SK-N-SH (cell line): Measurements from ENCODE around the gene HAUS2. TPM values are rescaled to one million over a fixed set of nuclear protein-coding genes. Genes with fewer than 3 reads are reported as not detected.

ENCODE experiments used
- CTCF ChIA-PET: fragments of 300-600, 350-600 bp; formaldehyde crosslinking; extraction: SDS; loops from one replicate; lab custom pipeline; 2021; lab: Yijun Ruan, JAX
- POLR2A ChIA-PET: fragments of 350-600 bp; sonication (Branson Sonifier 250); formaldehyde crosslinking; extraction: SDS; loops from one replicate; lab custom pipeline; 2020; ENCODE audit warnings: antibody characterized with exemption, inconsistent platforms; lab: Yijun Ruan, JAX
- DNase-seq: peaks from one replicate; pipeline ENCODE4 v3.0.0; 2012
- H2AFZ ChIP-seq: fragments of 200-600 bp; sonication (generic); 2 replicates; pipeline ENCODE4 v1.8.1; 2016; ENCODE audit warnings: antibody characterized with exemption, mild to moderate bottlenecking, low read depth
- H3F3A ChIP-seq: fragments of 200-600 bp; sonication (generic); replicated peaks from 2 replicates; pipeline ENCODE3; 2016; ENCODE audit warnings: antibody characterized with exemption, mild to moderate bottlenecking; ENCODE audit not compliant: insufficient read depth
- H3K27ac ChIP-seq, 2 experiments: fragments of 200-500 bp in 1 of 2; fragments of 200-600 bp in 1 of 2; sonication (Bioruptor generic) in 1 of 2; sonication (generic), shearing (Covaris generic) in 1 of 2; 2 replicates each; pipeline versions ENCODE4 v1.5.1 to v1.6.1; 2014 to 2016; ENCODE audit warnings: low read depth in 2 of 2, inconsistent platforms in 1 of 2, low read length in 1 of 2, mild to moderate bottlenecking in 1 of 2, mixed read lengths in 1 of 2
- H3K27me3 ChIP-seq: fragments of 200-600 bp; sonication (generic), shearing (Covaris generic); 2 replicates; pipeline ENCODE4 v1.6.1; 2016; ENCODE audit warnings: mixed run types; ENCODE audit not compliant: insufficient read depth
- H3K36me3 ChIP-seq, 2 experiments: fragments of 200-500 bp in 1 of 2; fragments of 200-600 bp in 1 of 2; sonication (Bioruptor generic) in 1 of 2; sonication (generic) in 1 of 2; replicated peaks in 1 of 2; 2 replicates each; pipeline versions ENCODE3 to v1.5.1; 2014 to 2016; ENCODE audit warnings: low read length in 1 of 2, mild to moderate bottlenecking in 1 of 2; ENCODE audit not compliant: insufficient read depth in 2 of 2, control insufficient read depth in 1 of 2
- H3K4me1 ChIP-seq, 2 experiments: fragments of 200-500 bp in 1 of 2; fragments of 200-600 bp in 1 of 2; sonication (Bioruptor generic) in 1 of 2; sonication (generic), shearing (Covaris generic) in 1 of 2; 2 replicates each; pipeline versions ENCODE4 v1.5.1 to v1.6.1; 2014 to 2016; ENCODE audit warnings: low read depth in 1 of 2, low read length in 1 of 2, mixed run types in 1 of 2; ENCODE audit not compliant: insufficient read depth in 2 of 2, control insufficient read depth in 1 of 2
- H3K4me2 ChIP-seq: fragments of 200-600 bp; sonication (generic), shearing (Covaris generic); 2 replicates; pipeline ENCODE4 v1.6.1; 2017; ENCODE audit warnings: mixed run types
- H3K4me3 ChIP-seq, 2 experiments: fragments of 200-500 bp in 1 of 2; fragments of 200-600 bp in 1 of 2; sonication (Bioruptor generic) in 1 of 2; sonication (generic), shearing (Covaris generic) in 1 of 2; 2 replicates each; pipeline versions ENCODE4 v1.5.1 to v1.8.1; 2014 to 2016; ENCODE audit warnings: low read depth in 2 of 2, inconsistent platforms in 1 of 2, low read length in 1 of 2, mild to moderate bottlenecking in 1 of 2, mixed read lengths in 1 of 2, moderate library complexity in 1 of 2
- H3K79me2 ChIP-seq: fragments of 200-600 bp; sonication (generic); 2 replicates; pipeline ENCODE4 v1.8.1; 2017; ENCODE audit warnings: mild to moderate bottlenecking; ENCODE audit not compliant: insufficient read depth
- H3K9ac ChIP-seq: fragments of 200-600 bp; sonication (generic); 2 replicates; pipeline ENCODE4 v1.6.1; 2017; ENCODE audit warnings: mixed run types
- H3K9me2 ChIP-seq: fragments of 200-600 bp; sonication (generic); 2 replicates; pipeline ENCODE4 v1.6.1; 2017; ENCODE audit warnings: mixed run types
- H3K9me3 ChIP-seq: fragments of 200-600 bp; sonication (generic); 2 replicates; pipeline ENCODE4 v1.6.1; 2017; ENCODE audit warnings: mixed run types, mild to moderate bottlenecking, moderate library complexity
- H4K20me1 ChIP-seq: fragments of 200-600 bp; sonication (generic); 2 replicates; pipeline ENCODE4 v1.6.1; 2017; ENCODE audit warnings: mild to moderate bottlenecking, mixed run types; ENCODE audit not compliant: insufficient read depth
- EP300 ChIP-seq, 2 experiments: IDR thresholded peaks; 2 replicates each; pipeline versions ENCODE4 v1.4.0 to v1.6.1; 2012; ENCODE audit warnings: borderline replicate concordance in 1 of 2, low read depth in 1 of 2, low read length in 1 of 2
- EZH2phosphoT487 ChIP-seq: fragments of 200-600 bp; sonication (generic); IDR thresholded peaks from 2 replicates; pipeline ENCODE4 v1.6.1; 2017; ENCODE audit warnings: low read depth, mixed run types, mild to moderate bottlenecking, antibody characterized with exemption, moderate library complexity, borderline replicate concordance
- FOXJ3 ChIP-seq: sonication (generic); formaldehyde crosslinking; IDR thresholded peaks from 2 replicates; pipeline ENCODE4 v1.5.1; 2020; ENCODE audit warnings: mild to moderate bottlenecking, missing genetic modification reagents
- GATA2 ChIP-seq: sonication (generic); formaldehyde crosslinking; IDR thresholded peaks from 2 replicates; pipeline ENCODE4 v1.5.0; 2020; ENCODE audit warnings: mild to moderate bottlenecking, missing genetic modification reagents
- RFX5 ChIP-seq: IDR thresholded peaks from 2 replicates; pipeline ENCODE4 v1.6.1; 2012; ENCODE audit warnings: mild to moderate bottlenecking, improper control_type of control experiment, low read length
- SMC3 ChIP-seq: IDR thresholded peaks from 2 replicates; pipeline ENCODE4 v1.6.1; 2012; ENCODE audit warnings: low read depth, low read length, improper control_type of control experiment
- TAF1 ChIP-seq: IDR thresholded peaks from 2 replicates; pipeline ENCODE4 v1.6.1; 2012; ENCODE audit warnings: low read depth, mild to moderate bottlenecking, low read length, moderate library complexity, borderline replicate concordance
- TCF12 ChIP-seq: IDR thresholded peaks from 2 replicates; pipeline ENCODE4 v1.4.0; 2012
- ZBTB33 ChIP-seq: IDR thresholded peaks from 2 replicates; pipeline ENCODE4 v1.4.0; 2012; ENCODE audit warnings: low read depth, borderline replicate concordance
- WGBS: methylation state at CpG from one replicate; pipeline ENCODE4 v1.1.6; 2017; ENCODE audit warnings: low lambda C conversion rate; 5-methylcytosine and 5-hydroxymethylcytosine counted together
- polyA plus RNA-seq, 3 experiments: library from polyadenylated mRNA; depleted of rRNA; stranded (reverse); fragments of >200 nt; gene quantifications; 2 replicates each; pipeline ENCODE4 v1.2.3, GENCODE V29; 2012
- TF ChIP-seq, protein P1 (sequence below): IDR thresholded peaks from 2 replicates; pipeline ENCODE4 v1.6.1; 2012; ENCODE audit warnings: mild to moderate bottlenecking, low read depth, low read length, moderate library complexity
- TF ChIP-seq, protein P2 (sequence below): fragments of 200-600 bp; sonication (generic); IDR thresholded peaks from 2 replicates; pipeline ENCODE4 v1.6.1; 2017; ENCODE audit warnings: antibody characterized with exemption, mild to moderate bottlenecking, moderate library complexity
- TF ChIP-seq, protein P3 (sequence below): IDR thresholded peaks from 2 replicates; pipeline ENCODE4; 2012

Gene HAUS2
- polyA plus RNA-seq, 1 of the 3 experiments (the other 2 are of a cell fraction) = 9.4 TPM

DNA sequence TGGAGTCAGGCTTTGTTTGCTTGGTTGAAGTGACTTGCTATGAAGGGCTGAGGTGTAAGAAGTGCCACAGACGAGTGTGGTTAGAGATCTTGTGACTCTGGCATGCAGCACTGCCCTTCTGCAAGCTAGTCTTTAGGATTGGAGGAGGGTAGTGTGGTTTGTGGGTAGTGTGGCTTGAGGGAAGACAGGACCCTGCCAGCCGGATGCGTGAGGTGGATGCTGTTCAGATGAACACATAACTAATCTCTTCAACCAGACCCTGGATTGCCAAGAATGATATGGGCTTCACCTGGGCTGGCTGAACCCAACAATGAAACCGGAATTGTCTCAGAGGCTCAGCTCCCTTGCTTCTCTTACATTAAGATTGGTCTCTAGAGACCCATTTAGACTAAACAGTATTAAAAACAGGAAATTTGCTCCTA is 59.5 kb downstream of the HAUS2 start:
- Histone ChIP-seq H3K36me3 (peaks cover 0 to 4% of the 10 kb centered on the region in 2 experiments), H3K79me2 (no peaks in the 10 kb centered on the region), H3K9me2 (no peaks in the 10 kb centered on the region), H3K27ac (no peak overlapping the region), H3K4me3 (no peak overlapping the region), H3F3A (no peaks in the 10 kb centered on the region), H3K4me1 (peaks cover 3 to 6% of the 10 kb centered on the region in 2 experiments; a peak in 2 of 4 replicates), H3K9me3 (no peaks in the 10 kb centered on the region), H3K4me2 (no peak overlapping the region), H4K20me1 (no peaks in the 10 kb centered on the region), H2AFZ (no peak overlapping the region), H3K27me3 (no peaks in the 10 kb centered on the region), H3K9ac (no peak overlapping the region)
- DNase-seq = no peak
- POLR2A ChIA-PET = interaction anchor here (0.6 kb wide), 1 partner anchor 35 kb away, joined by 4 read pairs; no protein-coding TSS in a partner anchor
- 86% methylated on average over 4 of the region's 4 CpGs for WGBS
- TF ChIP-seq, protein P1, sequence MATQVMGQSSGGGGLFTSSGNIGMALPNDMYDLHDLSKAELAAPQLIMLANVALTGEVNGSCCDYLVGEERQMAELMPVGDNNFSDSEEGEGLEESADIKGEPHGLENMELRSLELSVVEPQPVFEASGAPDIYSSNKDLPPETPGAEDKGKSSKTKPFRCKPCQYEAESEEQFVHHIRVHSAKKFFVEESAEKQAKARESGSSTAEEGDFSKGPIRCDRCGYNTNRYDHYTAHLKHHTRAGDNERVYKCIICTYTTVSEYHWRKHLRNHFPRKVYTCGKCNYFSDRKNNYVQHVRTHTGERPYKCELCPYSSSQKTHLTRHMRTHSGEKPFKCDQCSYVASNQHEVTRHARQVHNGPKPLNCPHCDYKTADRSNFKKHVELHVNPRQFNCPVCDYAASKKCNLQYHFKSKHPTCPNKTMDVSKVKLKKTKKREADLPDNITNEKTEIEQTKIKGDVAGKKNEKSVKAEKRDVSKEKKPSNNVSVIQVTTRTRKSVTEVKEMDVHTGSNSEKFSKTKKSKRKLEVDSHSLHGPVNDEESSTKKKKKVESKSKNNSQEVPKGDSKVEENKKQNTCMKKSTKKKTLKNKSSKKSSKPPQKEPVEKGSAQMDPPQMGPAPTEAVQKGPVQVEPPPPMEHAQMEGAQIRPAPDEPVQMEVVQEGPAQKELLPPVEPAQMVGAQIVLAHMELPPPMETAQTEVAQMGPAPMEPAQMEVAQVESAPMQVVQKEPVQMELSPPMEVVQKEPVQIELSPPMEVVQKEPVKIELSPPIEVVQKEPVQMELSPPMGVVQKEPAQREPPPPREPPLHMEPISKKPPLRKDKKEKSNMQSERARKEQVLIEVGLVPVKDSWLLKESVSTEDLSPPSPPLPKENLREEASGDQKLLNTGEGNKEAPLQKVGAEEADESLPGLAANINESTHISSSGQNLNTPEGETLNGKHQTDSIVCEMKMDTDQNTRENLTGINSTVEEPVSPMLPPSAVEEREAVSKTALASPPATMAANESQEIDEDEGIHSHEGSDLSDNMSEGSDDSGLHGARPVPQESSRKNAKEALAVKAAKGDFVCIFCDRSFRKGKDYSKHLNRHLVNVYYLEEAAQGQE = no peak
- TF ChIP-seq ZBTB33 (no peak), GATA2 (CRISPR knock-in tag) (no peak), SMC3 (no peak), EZH2phosphoT487 (no peak), EP300 (IDR thresholded peaks at IDR 0.05; ENCODE audit: borderline replicate concordance in 1 of 2, low read depth in 1 of 2, low read length in 1 of 2) (no peak), FOXJ3 (CRISPR knock-in tag) (no peak), TAF1 (no peak), TCF12 (no peak), RFX5 (no peak)
- TF ChIP-seq, protein P2, sequence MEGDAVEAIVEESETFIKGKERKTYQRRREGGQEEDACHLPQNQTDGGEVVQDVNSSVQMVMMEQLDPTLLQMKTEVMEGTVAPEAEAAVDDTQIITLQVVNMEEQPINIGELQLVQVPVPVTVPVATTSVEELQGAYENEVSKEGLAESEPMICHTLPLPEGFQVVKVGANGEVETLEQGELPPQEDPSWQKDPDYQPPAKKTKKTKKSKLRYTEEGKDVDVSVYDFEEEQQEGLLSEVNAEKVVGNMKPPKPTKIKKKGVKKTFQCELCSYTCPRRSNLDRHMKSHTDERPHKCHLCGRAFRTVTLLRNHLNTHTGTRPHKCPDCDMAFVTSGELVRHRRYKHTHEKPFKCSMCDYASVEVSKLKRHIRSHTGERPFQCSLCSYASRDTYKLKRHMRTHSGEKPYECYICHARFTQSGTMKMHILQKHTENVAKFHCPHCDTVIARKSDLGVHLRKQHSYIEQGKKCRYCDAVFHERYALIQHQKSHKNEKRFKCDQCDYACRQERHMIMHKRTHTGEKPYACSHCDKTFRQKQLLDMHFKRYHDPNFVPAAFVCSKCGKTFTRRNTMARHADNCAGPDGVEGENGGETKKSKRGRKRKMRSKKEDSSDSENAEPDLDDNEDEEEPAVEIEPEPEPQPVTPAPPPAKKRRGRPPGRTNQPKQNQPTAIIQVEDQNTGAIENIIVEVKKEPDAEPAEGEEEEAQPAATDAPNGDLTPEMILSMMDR = no peak
- TF ChIP-seq, protein P3, sequence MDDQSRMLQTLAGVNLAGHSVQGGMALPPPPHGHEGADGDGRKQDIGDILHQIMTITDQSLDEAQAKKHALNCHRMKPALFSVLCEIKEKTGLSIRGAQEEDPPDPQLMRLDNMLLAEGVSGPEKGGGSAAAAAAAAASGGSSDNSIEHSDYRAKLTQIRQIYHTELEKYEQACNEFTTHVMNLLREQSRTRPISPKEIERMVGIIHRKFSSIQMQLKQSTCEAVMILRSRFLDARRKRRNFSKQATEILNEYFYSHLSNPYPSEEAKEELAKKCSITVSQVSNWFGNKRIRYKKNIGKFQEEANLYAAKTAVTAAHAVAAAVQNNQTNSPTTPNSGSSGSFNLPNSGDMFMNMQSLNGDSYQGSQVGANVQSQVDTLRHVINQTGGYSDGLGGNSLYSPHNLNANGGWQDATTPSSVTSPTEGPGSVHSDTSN = no peak
- CTCF ChIA-PET = interaction anchor here (1.0 to 1.2 kb wide), 3 partner anchors 13 to 24 kb away, joined by 3 read pairs; no protein-coding TSS in a partner anchor
